Neural cell (in vitro differentiated cells): ENCODE results near the gene PEMT. TPM values are rescaled to one million over a fixed set of nuclear protein-coding genes. Genes with fewer than 3 reads are reported as not detected.

ENCODE experiments used
- H2AFZ ChIP-seq: fragments of 200-600, 300-800 bp; sonication (generic), shearing (Covaris generic); 2 replicates; pipeline ENCODE4 v1.6.0; 2014; ENCODE audit warnings: low read depth, mild to moderate bottlenecking, antibody characterized with exemption, low read length, moderate library complexity
- H3F3A ChIP-seq: fragments of 200-600 bp; shearing (Covaris generic); 2 replicates; pipeline ENCODE4 v1.6.1; 2016; ENCODE audit warnings: mild to moderate bottlenecking, moderate library complexity, mixed read lengths, antibody characterized with exemption, low read length; ENCODE audit not compliant: insufficient read depth, poor library complexity, severe bottlenecking
- H3K27ac ChIP-seq: fragments of 200-600, 300-800 bp; sonication (generic), shearing (Covaris generic); 2 replicates; pipeline ENCODE4 v1.5.1; 2014; ENCODE audit warnings: mild to moderate bottlenecking, low read length, moderate library complexity
- H3K27me3 ChIP-seq: fragments of 300-800, 200-600 bp; sonication (generic), shearing (Covaris generic); 2 replicates; pipeline ENCODE4 v1.6.0; 2014; ENCODE audit warnings: mild to moderate bottlenecking, low read depth, low read length, moderate library complexity; ENCODE audit not compliant: insufficient read depth
- H3K36me3 ChIP-seq: fragments of 300-800, 200-600 bp; sonication (generic), shearing (Covaris generic); 2 replicates; pipeline ENCODE4 v1.5.1; 2014; ENCODE audit warnings: mild to moderate bottlenecking, antibody characterized with exemption, low read length, moderate library complexity; ENCODE audit not compliant: insufficient read depth
- H3K4me2 ChIP-seq: fragments of 300-800, 200-600 bp; sonication (generic), shearing (Covaris generic); 2 replicates; pipeline ENCODE4 v1.6.0; 2014; ENCODE audit warnings: mild to moderate bottlenecking, low read length
- H3K4me3 ChIP-seq: fragments of 300-800, 200-600 bp; sonication (generic), shearing (Covaris generic); 2 replicates; pipeline ENCODE4 v1.5.1; 2014; ENCODE audit warnings: mild to moderate bottlenecking, low read length, moderate library complexity
- H3K79me2 ChIP-seq: fragments of 200-600 bp; shearing (Covaris generic); replicated peaks from 2 replicates; pipeline ENCODE4 v1.6.0; 2014; ENCODE audit warnings: mild to moderate bottlenecking, low read length, moderate library complexity; ENCODE audit not compliant: insufficient read depth
- H3K9ac ChIP-seq: fragments of 300-800, 200-600 bp; sonication (generic), shearing (Covaris generic); 2 replicates; pipeline ENCODE4 v1.6.1; 2016; ENCODE audit warnings: mild to moderate bottlenecking, low read length, mixed read lengths
- H3K9me2 ChIP-seq: fragments of 200-600 bp; shearing (Covaris generic); 2 replicates; pipeline ENCODE4 v1.6.1; 2016; ENCODE audit warnings: mild to moderate bottlenecking, low read length, mixed read lengths; ENCODE audit not compliant: insufficient read depth
- H3K9me3 ChIP-seq: fragments of 200-600, 300-800 bp; sonication (generic), shearing (Covaris generic); 2 replicates; pipeline ENCODE4 v1.6.1; 2016; ENCODE audit warnings: mild to moderate bottlenecking, mixed run types, low read length, moderate library complexity, mixed read lengths
- H4K20me1 ChIP-seq: fragments of 200-600 bp; shearing (Covaris generic); 2 replicates; pipeline ENCODE4 v1.6.1; 2016; ENCODE audit warnings: mild to moderate bottlenecking, mixed run types; ENCODE audit not compliant: insufficient read depth
- CTCF ChIP-seq: fragments of 450-650 bp; IDR thresholded peaks from 2 replicates; pipeline ENCODE4 v1.5.1; 2014; ENCODE audit warnings: antibody characterized with exemption, mild to moderate bottlenecking, moderate library complexity; ENCODE audit not compliant: poor library complexity, severe bottlenecking
- EP300 ChIP-seq: fragments of 450-650 bp; conservative IDR thresholded peaks from 2 replicates; pipeline ENCODE4 v1.6.1; 2014; ENCODE audit warnings: antibody characterized with exemption, mild to moderate bottlenecking, moderate library complexity; ENCODE audit not compliant: poor library complexity, severe bottlenecking
- EZH2 ChIP-seq: fragments of 200-600, 300-800 bp; shearing (Covaris generic), sonication (generic); IDR thresholded peaks from 2 replicates; pipeline ENCODE4 v1.6.1; 2014; ENCODE audit warnings: antibody characterized with exemption, low read length, borderline replicate concordance, mild to moderate bottlenecking; ENCODE audit not compliant: insufficient read depth, poor library complexity, severe bottlenecking
- MXI1 ChIP-seq: fragments of 450-650 bp; conservative IDR thresholded peaks from 2 replicates; pipeline ENCODE4 v1.6.1; 2014; ENCODE audit warnings: antibody characterized with exemption, mild to moderate bottlenecking; ENCODE audit not compliant: poor library complexity, severe bottlenecking
- POLR2AphosphoS5 ChIP-seq: IDR thresholded peaks from 2 replicates; pipeline ENCODE4 v1.6.1; 2012
- RAD21 ChIP-seq: fragments of 450-650 bp; conservative IDR thresholded peaks from 2 replicates; pipeline ENCODE4 v1.6.1; 2014; ENCODE audit warnings: antibody characterized with exemption, mild to moderate bottlenecking, moderate library complexity
- REST ChIP-seq: IDR thresholded peaks from 2 replicates; pipeline ENCODE4 v1.6.1; 2012; ENCODE audit warnings: borderline replicate concordance
- SMC3 ChIP-seq: fragments of 450-650 bp; conservative IDR thresholded peaks from 2 replicates; pipeline ENCODE4 v1.6.1; 2014; ENCODE audit warnings: antibody characterized with exemption, mild to moderate bottlenecking, moderate library complexity; ENCODE audit not compliant: poor library complexity
- TAF1 ChIP-seq: IDR thresholded peaks from 2 replicates; pipeline ENCODE4 v1.6.1; 2012; ENCODE audit warnings: low read depth
- polyA plus RNA-seq: library from polyadenylated mRNA; depleted of rRNA; stranded (reverse); fragments of >200 nt; gene quantifications from 2 replicates; pipeline ENCODE4 v1.2.3, GENCODE V29; 2014

Gene PEMT
- polyA plus RNA-seq, 1 donor from 2014 or later = 71.7 TPM

GRCh38 chr17:17558431-17558830 is 33.1 kb downstream of the PEMT start:
- H3K9me2 ChIP-seq = no peaks in the 10 kb centered on the region
- no peak overlapping the region for H3K9ac ChIP-seq
- no peaks in the 10 kb centered on the region for H3K9me3 ChIP-seq
- no peak overlapping the region for H3K4me2 ChIP-seq
- H3K27ac ChIP-seq = no peak overlapping the region
- no peaks in the 10 kb centered on the region for H3K36me3 ChIP-seq
- H4K20me1 ChIP-seq = no peaks in the 10 kb centered on the region
- no peaks in the 10 kb centered on the region for H3F3A ChIP-seq
- no peaks in the 10 kb centered on the region for H3K79me2 ChIP-seq
- no peak overlapping the region for H2AFZ ChIP-seq
- H3K27me3 ChIP-seq = no peaks in the 10 kb centered on the region
- no peak overlapping the region for H3K4me3 ChIP-seq
- TF ChIP-seq EZH2 = no peak
- no peak for TF ChIP-seq CTCF
- TF ChIP-seq RAD21 = no peak
- TF ChIP-seq REST = no peak
- TF ChIP-seq TAF1 = no peak
- no peak for TF ChIP-seq SMC3
- TF ChIP-seq MXI1 = no peak
- TF ChIP-seq EP300 = no peak
- TF ChIP-seq POLR2AphosphoS5 = no peak

- Histone ChIP-seq H3K9me3 (no peaks in the 10 kb centered on the region), H3K4me3 (no peak overlapping the region), H2AFZ (no peak overlapping the region), H3F3A (no peaks in the 10 kb centered on the region), H3K27me3 (no peaks in the 10 kb centered on the region), H3K27ac (peak overlapping the region; percentile 69), H3K4me2 (no peak overlapping the region), H3K36me3 (no peaks in the 10 kb centered on the region), H3K79me2 (no peaks in the 10 kb centered on the region), H4K20me1 (no peaks in the 10 kb centered on the region), H3K9ac (no peak overlapping the region), H3K9me2 (no peaks in the 10 kb centered on the region)
- TF ChIP-seq CTCF = no peak
- no peak for TF ChIP-seq EP300
- no peak for TF ChIP-seq RAD21
- no peak for TF ChIP-seq MXI1
- no peak for TF ChIP-seq REST
- no peak for TF ChIP-seq POLR2AphosphoS5
- TF ChIP-seq TAF1 = no peak
- TF ChIP-seq EZH2 = no peak
- no peak for TF ChIP-seq SMC3
Observed at GRCh38 chr17:17557796-17558195, 33.7 kb downstream of the PEMT start.
